Subcutaneous abdominal adipose tissue (tissue), 5 donors: ENCODE measurements around the gene TINAGL1.

Source experiments
- H3K27ac ChIP-seq: one replicate; pipeline ENCODE4 v1.7.0; 2013; ENCODE audit warnings: low read depth, mild to moderate bottlenecking, inconsistent platforms, low read length, moderate library complexity
- H3K27me3 ChIP-seq, 5 donors: one replicate each; pipeline ENCODE4 v1.7.0; 2013; ENCODE audit warnings: low read length in 5 of 5, inconsistent platforms in 1 of 5; ENCODE audit not compliant: control insufficient read depth in 5 of 5, insufficient read depth in 4 of 5
- H3K36me3 ChIP-seq, 5 donors: one replicate each; pipeline ENCODE4 v1.7.0; 2013; ENCODE audit warnings: low read length in 5 of 5; ENCODE audit not compliant: control insufficient read depth in 5 of 5, insufficient read depth in 5 of 5
- H3K4me1 ChIP-seq, 5 donors: one replicate each; pipeline ENCODE4 v1.7.0; 2013; ENCODE audit warnings: low read length in 5 of 5, mild to moderate bottlenecking in 3 of 5, moderate library complexity in 1 of 5; ENCODE audit not compliant: control insufficient read depth in 5 of 5, insufficient read depth in 5 of 5
- H3K4me3 ChIP-seq, 5 donors: one replicate each; pipeline ENCODE4 v1.7.0; 2013; ENCODE audit warnings: low read length in 5 of 5, low read depth in 1 of 5
- H3K9ac ChIP-seq, 5 donors: one replicate each; pipeline ENCODE4 v1.7.0; 2013; ENCODE audit warnings: low read length in 5 of 5, mild to moderate bottlenecking in 4 of 5, moderate library complexity in 3 of 5
- H3K9me3 ChIP-seq, 5 donors: one replicate each; pipeline ENCODE4 v1.7.0; 2013; ENCODE audit warnings: low read length in 5 of 5; ENCODE audit not compliant: control insufficient read depth in 5 of 5
- donor health status: healthy.
- donor health status: healthy.
- donor health status: healthy.
- donor health status: healthy.
- donor health status: healthy.

The TINAGL1 gene

DNA sequence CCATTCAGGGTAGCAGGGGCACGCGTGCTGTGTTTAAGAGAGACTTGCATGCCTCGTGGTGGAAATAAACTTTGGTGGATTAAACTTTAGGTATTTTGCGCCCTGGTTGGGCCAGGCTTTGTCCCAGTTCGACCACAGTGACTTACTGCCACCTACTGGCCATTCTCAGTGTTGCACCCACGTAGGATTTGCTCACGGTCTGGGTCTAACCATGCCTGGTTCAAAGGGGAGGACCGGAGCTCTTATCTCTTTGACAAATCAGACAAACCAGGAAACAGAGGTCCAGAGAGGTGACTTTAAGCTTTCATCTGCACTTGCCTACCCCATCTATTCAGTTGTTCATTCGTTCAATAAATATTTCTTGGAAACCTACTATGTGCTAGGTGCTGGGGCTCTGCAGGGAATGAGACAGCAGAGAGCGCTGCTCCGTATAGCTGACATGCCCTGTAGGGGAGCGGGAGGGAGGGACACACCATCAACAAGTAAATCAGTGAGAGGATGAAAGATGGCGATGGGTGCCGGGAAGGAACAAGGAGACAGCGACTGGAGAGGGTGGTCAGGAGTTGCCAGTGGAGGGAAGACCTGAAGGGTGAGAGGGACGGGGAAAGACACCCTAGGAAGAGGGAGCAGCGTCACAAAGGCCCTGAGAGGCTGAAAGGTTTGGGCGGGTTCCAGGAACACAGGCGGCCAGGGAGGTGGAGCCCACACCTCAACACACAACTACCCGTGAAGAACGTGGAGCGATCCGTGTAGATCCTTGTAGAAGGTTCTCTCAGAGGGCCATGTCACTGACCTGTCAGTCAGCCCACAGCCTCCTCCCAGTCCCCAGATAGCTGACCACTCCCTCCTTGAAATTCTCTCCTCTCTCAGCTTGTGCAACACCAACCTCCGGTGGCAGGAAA, 27.2 kb upstream of the TINAGL1 start:
- Histone ChIP-seq H3K36me3 (no peaks in the 10 kb centered on the region), H3K27me3 (peaks cover 4 to 18% (median 11%) of the 10 kb centered on the region in 5 donors), H3K4me3 (peak overlapping the region in 4 of 5 donors; percentile 24 to 46 (median 34)), H3K4me1 (peaks cover 0 to 16% (median 13%) of the 10 kb centered on the region in 5 donors), H3K9ac (peak overlapping the region in 1 of 5 donors; percentile 23), H3K27ac (no peak overlapping the region), H3K9me3 (no peaks in the 10 kb centered on the region)

- H3K9me3 ChIP-seq = no peaks in the 10 kb centered on the region
- H3K4me1 ChIP-seq = peaks cover 0 to 16% (median 13%) of the 10 kb centered on the region in 5 donors
- H3K27me3 ChIP-seq = peaks cover 4 to 18% (median 11%) of the 10 kb centered on the region in 5 donors
- H3K4me3 ChIP-seq = no peak overlapping the region
- H3K27ac ChIP-seq = no peak overlapping the region
- peak overlapping the region in 1 of 5 donors; percentile 21 for H3K9ac ChIP-seq
- no peaks in the 10 kb centered on the region for H3K36me3 ChIP-seq
Measured at GRCh38 chr1:31549809-31550620, 26.3 kb upstream of the TINAGL1 start.

GRCh38 chr1:31551208-31551607, 25.1 kb upstream of the TINAGL1 start:
- Histone ChIP-seq H3K4me3 (no peak overlapping the region), H3K9me3 (no peaks in the 10 kb centered on the region), H3K27me3 (peaks cover 4 to 18% (median 11%) of the 10 kb centered on the region in 5 donors), H3K9ac (no peak overlapping the region), H3K36me3 (no peaks in the 10 kb centered on the region), H3K4me1 (peaks cover 0 to 16% (median 13%) of the 10 kb centered on the region in 5 donors), H3K27ac (no peak overlapping the region)

DNA sequence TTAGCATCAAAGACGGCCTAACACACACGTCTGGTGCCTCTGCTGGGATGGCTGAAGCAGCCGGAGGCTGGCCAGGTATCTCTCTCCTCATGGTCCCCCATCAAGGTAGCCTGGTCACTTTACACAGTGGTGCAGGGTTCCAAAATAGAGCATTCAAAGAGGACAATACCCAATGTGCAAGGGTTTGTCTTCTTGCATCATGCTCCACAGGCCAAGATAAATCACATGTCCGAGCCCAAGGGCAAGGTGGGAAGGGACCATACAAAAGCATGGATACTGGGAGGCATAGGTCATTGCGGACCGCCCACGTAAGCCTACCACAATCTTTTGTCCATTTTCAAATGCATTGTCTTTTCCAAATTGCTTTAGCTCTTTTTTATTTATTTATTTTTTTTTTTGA, 23.8 kb upstream of the TINAGL1 start:
- Histone ChIP-seq H3K27me3 (peaks cover 4 to 12% (median 5%) of the 10 kb centered on the region in 5 donors), H3K4me3 (no peak overlapping the region), H3K9ac (no peak overlapping the region), H3K4me1 (peaks cover 0 to 16% (median 13%) of the 10 kb centered on the region in 5 donors), H3K9me3 (no peaks in the 10 kb centered on the region), H3K36me3 (no peaks in the 10 kb centered on the region), H3K27ac (no peak overlapping the region)

DNA sequence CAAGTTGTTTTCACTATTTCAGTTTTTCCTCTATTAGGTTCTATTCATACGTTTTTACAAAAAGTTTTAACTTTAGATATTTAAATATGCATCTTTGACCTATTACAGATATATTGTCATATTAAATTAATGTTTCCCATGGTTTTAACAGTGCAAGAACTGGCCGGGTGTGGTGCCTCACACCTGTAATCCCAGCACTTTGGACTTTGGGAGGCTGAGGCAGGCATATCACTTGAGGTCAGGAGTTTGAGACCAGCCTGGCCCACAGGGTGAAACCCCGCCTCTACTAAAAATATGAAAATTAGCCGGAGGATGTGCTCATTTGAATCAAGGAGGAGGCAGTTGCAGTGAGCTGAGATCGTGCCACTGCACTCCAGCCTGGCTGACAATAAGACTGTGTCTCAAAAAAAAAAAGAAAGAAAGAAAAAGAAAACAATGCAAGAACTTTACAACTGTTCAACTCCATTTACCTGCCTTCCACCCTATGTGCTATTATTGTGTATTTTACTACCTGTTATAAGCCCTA, 19.8 kb upstream of the TINAGL1 start:
- Histone ChIP-seq H3K4me3 (no peak overlapping the region), H3K27ac (no peak overlapping the region), H3K27me3 (peaks cover 0 to 2% (median 0%) of the 10 kb centered on the region in 5 donors), H3K4me1 (no peaks in the 10 kb centered on the region), H3K9me3 (peaks cover 0 to 4% (median 0%) of the 10 kb centered on the region in 5 donors), H3K9ac (no peak overlapping the region), H3K36me3 (no peaks in the 10 kb centered on the region)

- Histone ChIP-seq H3K9ac (no peak overlapping the region), H3K27ac (no peak overlapping the region), H3K9me3 (peaks cover 0 to 4% (median 0%) of the 10 kb centered on the region in 5 donors), H3K4me1 (peaks cover 0 to 9% (median 7%) of the 10 kb centered on the region in 5 donors), H3K36me3 (no peaks in the 10 kb centered on the region), H3K4me3 (no peak overlapping the region), H3K27me3 (peaks cover 0 to 2% (median 0%) of the 10 kb centered on the region in 5 donors)
Measured at GRCh38 chr1:31559715-31560114, 16.6 kb upstream of the TINAGL1 start.

DNA sequence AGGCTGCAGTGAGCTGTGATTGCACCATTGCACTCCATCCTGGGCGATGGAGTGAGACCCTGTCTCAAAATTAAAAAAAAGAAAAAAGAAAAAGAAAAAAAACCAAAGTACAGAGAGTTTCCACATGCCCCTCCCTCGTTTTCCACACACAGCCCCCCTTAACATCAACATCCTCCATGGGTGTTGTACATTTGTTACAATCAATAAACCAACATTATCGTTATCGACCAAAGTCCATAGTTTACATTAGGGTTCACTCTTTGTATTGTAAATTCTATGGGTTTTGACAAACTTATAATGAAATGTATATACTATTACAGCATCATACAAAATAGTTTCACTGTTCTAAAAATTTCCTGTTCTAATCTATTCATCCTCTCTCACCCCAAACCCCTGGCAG, 15.9 kb upstream of the TINAGL1 start:
- peaks cover 0 to 2% (median 0%) of the 10 kb centered on the region in 5 donors for H3K27me3 ChIP-seq
- H3K36me3 ChIP-seq = no peaks in the 10 kb centered on the region
- H3K9ac ChIP-seq = no peak overlapping the region
- peaks cover 0 to 9% (median 9%) of the 10 kb centered on the region in 5 donors for H3K4me1 ChIP-seq
- H3K27ac ChIP-seq = no peak overlapping the region
- H3K9me3 ChIP-seq = peaks cover 0 to 4% (median 0%) of the 10 kb centered on the region in 5 donors
- no peak overlapping the region for H3K4me3 ChIP-seq

GRCh38 chr1:31562707-31563360, 13.5 kb upstream of the TINAGL1 start:
- no peak overlapping the region for H3K4me3 ChIP-seq
- H3K27ac ChIP-seq = no peak overlapping the region
- peaks cover 0 to 11% (median 9%) of the 10 kb centered on the region in 5 donors for H3K4me1 ChIP-seq
- peaks cover 0 to 2% (median 0%) of the 10 kb centered on the region in 5 donors for H3K27me3 ChIP-seq
- H3K9me3 ChIP-seq = peaks cover 0 to 4% (median 0%) of the 10 kb centered on the region in 5 donors
- no peak overlapping the region for H3K9ac ChIP-seq
- H3K36me3 ChIP-seq = no peaks in the 10 kb centered on the region

DNA sequence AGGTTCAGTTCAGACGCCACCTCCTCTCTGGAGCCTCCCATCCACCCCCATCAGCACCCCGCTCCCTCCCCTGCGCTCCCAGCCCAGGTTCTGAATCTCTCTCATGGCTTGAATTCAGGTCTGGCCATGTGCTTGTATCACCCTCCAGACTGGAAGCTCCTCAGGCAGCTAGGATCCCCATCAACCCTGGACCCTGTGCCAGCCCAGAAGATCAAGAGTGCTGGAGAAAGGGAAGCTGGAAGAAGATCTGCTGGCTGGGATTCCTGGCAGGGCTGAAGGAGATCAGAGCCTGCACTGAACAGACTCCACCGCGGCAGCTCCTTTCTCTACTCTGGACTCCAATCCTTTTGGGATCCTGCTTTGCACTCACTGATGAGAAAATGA, 11.7 kb upstream of the TINAGL1 start:
- H3K36me3 ChIP-seq = no peaks in the 10 kb centered on the region
- no peak overlapping the region for H3K9ac ChIP-seq
- H3K27me3 ChIP-seq = peaks cover 0 to 2% (median 0%) of the 10 kb centered on the region in 5 donors
- H3K9me3 ChIP-seq = peaks cover 0 to 4% (median 0%) of the 10 kb centered on the region in 5 donors
- H3K27ac ChIP-seq = no peak overlapping the region
- peaks cover 3 to 28% (median 23%) of the 10 kb centered on the region in 5 donors for H3K4me1 ChIP-seq
- no peak overlapping the region for H3K4me3 ChIP-seq
